Calu3 (cell line): ENCODE data around the gene ZNF768. TPM values are rescaled to one million over a fixed set of nuclear protein-coding genes. Genes with fewer than 3 reads are reported as not detected.

Experiments
- BruUV-seq: library from RNA; stranded (reverse); fragments of 400-500 nt; replicated peaks from 2 replicates; lab custom pipeline; 2021; lab: Mats Ljungman, UMichigan
- CTCF ChIA-PET: fragments of 300-600 bp; sonication (Branson Sonifier 250); formaldehyde crosslinking; loops from one replicate; lab custom pipeline; 2022; ENCODE audit warnings: antibody characterized with exemption; lab: Charles Lee
- DNase-seq: peaks from one replicate; pipeline ENCODE4 v3.0.0; 2022
- H3K27ac Mint-ChIP-seq: one replicate; pipeline ENCODE4 v1.8.0; 2022; ENCODE audit warnings: mixed read lengths; ENCODE audit not compliant: unreplicated experiment
- H3K27me3 Mint-ChIP-seq: one replicate; pipeline ENCODE4 v1.8.0; 2022; ENCODE audit warnings: mixed read lengths; ENCODE audit not compliant: unreplicated experiment
- H3K36me3 Mint-ChIP-seq: one replicate; pipeline ENCODE4 v1.8.0; 2022; ENCODE audit warnings: mild to moderate bottlenecking, moderate library complexity, mixed read lengths; ENCODE audit not compliant: insufficient read depth, unreplicated experiment
- H3K4me1 Mint-ChIP-seq: one replicate; pipeline ENCODE4 v1.8.0; 2022; ENCODE audit warnings: mild to moderate bottlenecking, low read depth, mixed read lengths; ENCODE audit not compliant: unreplicated experiment
- H3K4me3 Mint-ChIP-seq: one replicate; pipeline ENCODE4 v1.8.0; 2022; ENCODE audit warnings: mild to moderate bottlenecking, low read depth, moderate library complexity, mixed read lengths; ENCODE audit not compliant: unreplicated experiment
- H3K9me3 Mint-ChIP-seq: one replicate; pipeline ENCODE4 v1.8.0; 2022; ENCODE audit warnings: low read depth, mixed read lengths; ENCODE audit not compliant: unreplicated experiment
- intact Hi-C: fragments of 100-400 bp; cut with micrococcal nuclease; formaldehyde crosslinking; loops from one replicate; pipeline ENCODE4 v1.10.0; 2022; ENCODE audit not compliant: unreplicated experiment
- total RNA-seq: library from RNA; stranded (reverse); gene quantifications from 2 replicates; pipeline ENCODE4 v1.2.3, GENCODE V29; 2022
- TF ChIP-seq, protein P1 (sequence below): fragments of 200-600 bp; IDR thresholded peaks from one replicate; pipeline ENCODE4 v1.8.0; 2022; ENCODE audit warnings: antibody characterized with exemption; ENCODE audit not compliant: unreplicated experiment

The ZNF768 gene
- total RNA-seq, 1 experiment from 2014 or later, result 40.8 TPM

DNA sequence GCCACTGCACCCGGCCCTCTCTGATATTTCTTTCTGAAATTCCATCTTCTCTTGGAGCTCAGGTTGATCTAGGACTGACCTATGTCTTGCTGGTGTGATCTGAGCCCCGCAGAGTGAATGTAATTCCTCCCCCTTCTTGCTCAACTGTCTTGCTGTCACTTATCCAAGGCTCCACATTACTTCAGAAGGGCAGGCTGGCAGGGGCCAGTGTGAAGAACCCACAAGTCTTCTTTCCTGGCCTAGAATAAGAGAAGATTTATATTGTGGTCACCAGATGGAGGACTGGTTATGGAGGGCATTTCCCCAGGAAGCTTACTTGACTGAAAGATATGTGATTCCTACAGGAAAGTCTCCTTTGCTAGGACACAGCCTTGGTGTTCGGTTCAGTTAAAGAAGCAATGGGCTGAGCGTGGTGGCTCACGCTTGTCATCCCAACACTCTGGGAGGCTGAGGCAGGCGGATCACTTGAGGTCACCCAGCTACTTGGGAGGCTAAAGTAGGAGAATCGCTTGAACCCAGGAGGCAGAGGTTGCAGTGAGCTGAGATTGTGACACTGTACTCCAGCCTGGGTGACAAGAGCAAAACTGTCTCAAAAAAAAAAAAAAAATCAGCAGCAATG lies 40.4 kb downstream of the ZNF768 start:
- peaks cover 15% of the 10 kb centered on the region for H3K27me3 Mint-ChIP-seq
- DNase-seq, result no peak
- no peaks in the 10 kb centered on the region for H3K36me3 Mint-ChIP-seq
- peaks cover 15% of the 10 kb centered on the region for H3K4me1 Mint-ChIP-seq
- intact Hi-C loops, result no loop called here
- H3K9me3 Mint-ChIP-seq, result no peaks in the 10 kb centered on the region
- no peak overlapping the region for H3K4me3 Mint-ChIP-seq
- no TSS peak for BruUV-seq
- H3K27ac Mint-ChIP-seq, result no peak overlapping the region
- CTCF ChIA-PET, result no interaction called here
- TF ChIP-seq, protein P1, sequence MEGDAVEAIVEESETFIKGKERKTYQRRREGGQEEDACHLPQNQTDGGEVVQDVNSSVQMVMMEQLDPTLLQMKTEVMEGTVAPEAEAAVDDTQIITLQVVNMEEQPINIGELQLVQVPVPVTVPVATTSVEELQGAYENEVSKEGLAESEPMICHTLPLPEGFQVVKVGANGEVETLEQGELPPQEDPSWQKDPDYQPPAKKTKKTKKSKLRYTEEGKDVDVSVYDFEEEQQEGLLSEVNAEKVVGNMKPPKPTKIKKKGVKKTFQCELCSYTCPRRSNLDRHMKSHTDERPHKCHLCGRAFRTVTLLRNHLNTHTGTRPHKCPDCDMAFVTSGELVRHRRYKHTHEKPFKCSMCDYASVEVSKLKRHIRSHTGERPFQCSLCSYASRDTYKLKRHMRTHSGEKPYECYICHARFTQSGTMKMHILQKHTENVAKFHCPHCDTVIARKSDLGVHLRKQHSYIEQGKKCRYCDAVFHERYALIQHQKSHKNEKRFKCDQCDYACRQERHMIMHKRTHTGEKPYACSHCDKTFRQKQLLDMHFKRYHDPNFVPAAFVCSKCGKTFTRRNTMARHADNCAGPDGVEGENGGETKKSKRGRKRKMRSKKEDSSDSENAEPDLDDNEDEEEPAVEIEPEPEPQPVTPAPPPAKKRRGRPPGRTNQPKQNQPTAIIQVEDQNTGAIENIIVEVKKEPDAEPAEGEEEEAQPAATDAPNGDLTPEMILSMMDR, result no peak

DNA sequence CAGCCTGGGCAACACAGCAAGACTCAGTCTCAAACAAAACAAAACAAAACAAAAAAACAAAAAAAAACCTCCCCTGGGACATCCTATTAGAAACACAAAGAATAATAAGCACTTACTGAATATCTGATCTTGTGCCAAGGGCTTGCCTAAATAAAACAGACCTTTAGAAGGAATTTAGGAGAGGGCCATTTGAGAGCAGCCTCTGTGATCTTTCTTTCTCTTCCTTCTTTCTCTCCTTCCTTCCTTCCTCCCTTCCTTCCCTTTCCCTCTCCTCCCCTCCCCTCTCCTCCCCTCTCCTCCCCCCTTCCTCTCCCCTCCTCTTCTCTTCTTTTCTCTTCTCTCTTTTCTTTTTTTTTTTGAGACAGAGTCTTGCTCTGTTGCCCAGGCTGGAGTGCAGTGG lies 41.5 kb downstream of the ZNF768 start:
- Mint-ChIP-seq H3K4me1 (peaks cover 15% of the 10 kb centered on the region), H3K36me3 (no peaks in the 10 kb centered on the region)

DNA sequence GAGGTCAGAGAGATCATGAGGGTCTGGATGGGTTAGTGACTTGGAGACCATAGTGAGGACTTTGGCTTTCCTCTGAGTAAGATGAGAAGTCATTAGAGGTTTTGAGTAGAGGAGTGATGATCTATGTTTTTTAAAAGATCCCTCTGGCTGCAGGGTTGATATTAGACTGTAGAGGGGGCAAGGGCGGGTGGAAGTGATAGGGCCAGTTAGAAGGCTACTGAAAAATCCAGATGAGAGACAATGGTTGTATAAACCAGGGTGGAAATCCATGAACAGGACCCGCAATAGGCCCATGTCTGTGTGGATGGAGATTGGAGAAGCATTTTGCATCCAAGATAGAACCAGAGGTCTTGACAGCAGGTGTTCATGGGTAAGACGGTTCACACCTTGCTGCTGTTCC lies 44.0 kb downstream of the ZNF768 start:
- no TSS peak for BruUV-seq
- DNase-seq, result peak; percentile 13
- Mint-ChIP-seq H3K9me3 (no peaks in the 10 kb centered on the region), H3K4me1 (no peaks in the 10 kb centered on the region), H3K27ac (no peak overlapping the region), H3K4me3 (no peak overlapping the region), H3K36me3 (no peaks in the 10 kb centered on the region), H3K27me3 (peaks cover 45% of the 10 kb centered on the region)
- TF ChIP-seq, protein P1, result no peak
- intact Hi-C loops, result no loop called here
- CTCF ChIA-PET, result interaction anchor here (1.0 kb wide), 1 partner anchor 10 kb away, joined by 3 read pairs; no protein-coding TSS in a partner anchor

More for the DNA sequence above, 41.5 kb downstream of the ZNF768 start:
- H3K4me3 Mint-ChIP-seq, result no peak overlapping the region
- intact Hi-C loops, result no loop called here
- no peak for DNase-seq
- peaks cover 23% of the 10 kb centered on the region for H3K27me3 Mint-ChIP-seq
- CTCF ChIA-PET, result interaction anchor here (0.6 kb wide), 1 partner anchor 26 kb away, joined by 3 read pairs; no protein-coding TSS in a partner anchor
- no TSS peak for BruUV-seq
- TF ChIP-seq, protein P1, result no peak
- H3K9me3 Mint-ChIP-seq, result no peaks in the 10 kb centered on the region
- no peak overlapping the region for H3K27ac Mint-ChIP-seq

DNA sequence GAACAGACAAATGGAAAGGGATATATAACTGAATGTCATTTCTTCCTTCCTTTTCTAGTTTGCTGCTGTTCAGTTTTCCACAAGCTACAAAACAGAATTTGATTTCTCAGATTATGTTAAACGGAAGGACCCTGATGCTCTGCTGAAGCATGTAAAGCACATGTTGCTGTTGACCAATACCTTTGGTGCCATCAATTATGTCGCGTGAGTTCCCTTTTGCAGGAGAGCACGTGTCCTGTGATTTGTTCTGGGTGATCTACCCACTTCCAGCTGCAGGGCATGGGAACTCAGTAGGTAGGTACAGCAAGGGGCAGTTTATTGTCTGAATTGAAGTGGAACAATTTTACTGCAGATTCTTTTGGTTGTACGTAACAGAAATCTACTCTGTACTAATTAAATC lies 45.0 kb downstream of the ZNF768 start:
- Mint-ChIP-seq H3K9me3 (no peaks in the 10 kb centered on the region), H3K27me3 (peaks cover 52% of the 10 kb centered on the region), H3K4me3 (no peak overlapping the region), H3K27ac (no peak overlapping the region), H3K4me1 (no peaks in the 10 kb centered on the region), H3K36me3 (no peaks in the 10 kb centered on the region)
- TF ChIP-seq, protein P1, result no peak
- CTCF ChIA-PET, result interaction anchor here (1.0 kb wide), 1 partner anchor 11 kb away, joined by 3 read pairs; no protein-coding TSS in a partner anchor
- no TSS peak for BruUV-seq
- no peak for DNase-seq
- intact Hi-C loops, result no loop called here
